GDM1 (cell line): ENCODE results near the gene MKKS.
"Not testable (repeated sequence)": the region's sequence is repeated elsewhere in the genome, so short reads cannot be mapped to it uniquely, and the experiment has no call there.

ENCODE experiments used
- DNase-seq: peaks from one replicate; lab custom pipeline; 2025; lab: John Stamatoyannopoulos, UW

Gene MKKS

DNA sequence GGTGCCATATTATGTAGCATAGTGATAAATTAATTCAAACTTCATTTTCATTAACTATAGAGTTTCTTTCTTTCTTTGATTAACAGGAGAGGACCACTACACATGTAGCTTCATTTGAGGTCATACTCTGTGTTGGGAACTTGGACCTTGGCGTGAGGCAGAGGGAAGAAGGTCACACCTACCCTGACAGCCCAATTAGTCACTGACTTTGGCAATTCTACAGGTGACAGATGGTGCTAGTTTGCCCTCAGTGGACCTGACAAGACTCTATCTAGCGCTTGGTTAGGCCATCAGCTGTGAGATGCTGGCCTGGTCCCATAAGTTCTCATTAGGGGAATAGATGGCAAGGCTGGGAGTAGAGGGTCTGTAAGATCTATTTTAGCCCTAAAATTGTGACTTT lies 15.2 kb upstream of the MKKS start:
- no peak for DNase-seq

- no peak for DNase-seq
Observed at GRCh38 chr20:10448270-10449156, 14.5 kb upstream of the MKKS start.

- DNase-seq: peak; percentile 58
Observed at GRCh38 chr20:10447028-10447427, 13.0 kb upstream of the MKKS start.

DNA sequence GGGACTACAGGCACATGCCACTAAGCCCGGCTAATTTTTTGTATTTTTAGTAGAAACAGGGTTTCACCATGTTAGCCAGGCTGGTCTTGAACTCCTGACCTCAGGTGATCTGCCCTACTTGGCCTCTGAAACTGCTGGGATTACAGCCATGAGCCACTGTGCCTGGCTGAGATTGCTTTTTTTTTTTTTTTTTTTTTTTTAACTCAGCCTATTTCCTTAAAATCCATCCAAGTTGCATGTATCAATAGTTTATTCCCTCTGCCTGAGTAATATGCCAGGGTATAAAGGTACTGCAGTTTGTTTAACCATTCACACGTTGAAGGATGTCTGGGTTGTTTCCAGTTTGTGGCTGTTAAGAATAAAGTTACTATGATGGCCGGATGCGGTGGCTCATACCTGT lies 11.7 kb upstream of the MKKS start:
- no peak for DNase-seq

DNA sequence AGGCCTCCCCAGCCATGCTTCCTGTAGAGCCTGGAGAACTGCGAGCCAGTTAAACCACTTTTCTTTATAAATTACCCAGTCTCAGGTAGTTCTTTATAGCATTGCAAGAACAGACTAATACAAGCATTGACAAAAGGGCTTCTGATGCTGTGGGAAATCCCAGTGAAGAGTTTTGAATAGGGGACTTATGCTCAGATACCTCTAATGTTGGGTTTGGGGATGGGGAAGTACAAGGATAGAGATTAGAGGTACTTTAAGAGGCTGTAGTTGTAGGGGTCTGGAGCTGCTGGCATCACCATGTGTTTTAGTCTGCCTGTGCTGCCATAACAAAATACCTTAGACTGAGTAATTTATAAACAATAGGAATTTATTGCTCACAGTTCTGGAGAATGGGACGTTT lies 9.9 kb upstream of the MKKS start:
- DNase-seq: no peak

DNA sequence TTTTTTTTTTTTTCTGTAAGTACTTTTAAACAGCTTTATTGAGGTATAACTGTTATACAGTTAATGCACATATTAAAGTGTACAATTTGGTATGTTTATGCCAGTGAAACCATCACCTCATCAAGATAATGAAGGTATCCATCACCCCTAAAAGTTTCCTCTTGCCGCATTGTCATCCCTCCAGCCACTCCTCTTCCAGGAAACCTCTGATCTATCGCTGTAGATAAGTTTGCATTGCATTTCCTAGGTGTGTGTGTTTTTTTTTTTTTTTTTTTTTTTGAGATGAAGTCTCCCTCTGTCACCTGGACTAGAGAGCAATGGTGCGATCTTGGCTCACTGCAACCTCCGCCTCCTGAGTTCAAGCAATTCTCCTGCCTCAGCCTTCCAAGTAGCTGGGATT lies 4.2 kb upstream of the MKKS start:
- DNase-seq: no peak

- DNase-seq: no peak
Observed at GRCh38 chr20:10436053-10436699, 2.2 kb upstream of the MKKS start.

- peak; percentile 91 for DNase-seq
Observed at GRCh38 chr20:10434832-10435812, 1.1 kb upstream of the MKKS start, which contains the start of gene SLX4IP. SLX4IP (plus strand) TSS chr20:10435305; CDS start chr20:10458205, 22,900 bp downstream.

DNA sequence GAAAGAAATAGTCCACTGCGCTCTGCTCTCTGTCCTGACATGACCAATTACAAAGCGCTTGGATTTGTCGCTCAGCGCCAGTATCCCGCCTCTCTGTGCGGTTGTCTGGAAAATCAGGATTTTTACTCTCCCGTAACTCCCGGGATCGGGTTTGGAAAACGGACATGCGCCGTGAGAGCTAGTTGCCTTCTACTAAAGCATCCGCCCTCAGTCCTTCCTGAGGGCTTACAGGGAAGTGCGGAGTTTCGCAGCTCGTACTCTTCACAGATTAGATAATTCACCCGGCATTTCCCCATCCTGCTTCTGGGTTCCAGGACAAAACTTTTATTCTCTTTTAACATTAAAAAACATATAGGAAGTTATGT lies 427 bp upstream of the MKKS start:
- peak; percentile 92 for DNase-seq

- DNase-seq: no peak
Observed at GRCh38 chr20:10433014-10433622, 904 bp downstream of the MKKS start.

GRCh38 chr20:10432079-10432478 lies 1.9 kb downstream of the MKKS start:
- DNase-seq: no peak

DNA sequence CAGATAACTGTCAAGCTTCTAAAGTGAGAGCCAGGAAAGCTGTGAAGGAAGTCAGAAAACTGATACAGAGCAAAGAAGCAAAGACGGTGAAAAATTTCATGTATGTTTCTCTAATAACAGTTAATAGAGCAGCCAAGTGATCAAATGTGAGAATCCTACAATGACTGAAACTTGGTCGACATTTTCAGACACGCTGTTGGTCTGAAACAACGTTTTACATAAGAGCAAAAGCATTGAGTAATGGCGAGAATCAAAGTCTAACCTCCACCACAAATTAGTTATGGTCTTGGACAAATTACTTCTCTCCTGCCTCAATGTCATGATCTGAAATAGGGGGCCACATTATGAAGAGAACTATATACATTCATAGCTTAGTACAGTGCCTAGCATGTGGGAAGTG lies 3.3 kb downstream of the MKKS start:
- no peak for DNase-seq

DNA sequence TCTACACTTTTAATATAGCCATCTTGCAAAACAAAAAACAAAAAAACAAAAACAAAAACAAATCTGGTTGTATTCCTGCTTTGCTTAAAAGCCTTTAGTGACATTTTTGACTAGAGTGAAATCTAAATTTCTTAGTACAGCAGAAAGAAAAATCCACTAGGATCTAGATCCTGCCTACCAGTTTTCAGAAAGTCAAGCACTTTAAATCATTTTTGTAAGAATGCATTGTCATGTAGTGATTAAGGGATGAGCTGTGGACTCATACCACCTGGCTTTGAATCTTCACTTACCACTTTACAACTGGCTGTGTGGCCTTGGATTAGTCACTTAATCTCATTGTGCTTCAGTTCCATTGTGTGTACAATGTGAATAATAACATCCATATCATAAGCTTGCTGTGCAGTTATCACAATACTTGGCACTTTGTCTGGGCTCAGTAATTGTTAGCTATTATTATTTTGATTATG lies 4.0 kb downstream of the MKKS start:
- DNase-seq: no peak

GRCh38 chr20:10429443-10429981 lies 4.5 kb downstream of the MKKS start:
- DNase-seq: no peak

- no peak for DNase-seq
Observed at GRCh38 chr20:10428008-10428407, 6.0 kb downstream of the MKKS start.

GRCh38 chr20:10427060-10427692 lies 6.8 kb downstream of the MKKS start:
- DNase-seq: no peak

GRCh38 chr20:10423735-10424134 lies 10.3 kb downstream of the MKKS start:
- DNase-seq: no peak

- no peak for DNase-seq
Observed at GRCh38 chr20:10419550-10420133, 14.4 kb downstream of the MKKS start.

GRCh38 chr20:10417218-10417617 lies 16.8 kb downstream of the MKKS start:
- not testable (repeated sequence) for DNase-seq

DNA sequence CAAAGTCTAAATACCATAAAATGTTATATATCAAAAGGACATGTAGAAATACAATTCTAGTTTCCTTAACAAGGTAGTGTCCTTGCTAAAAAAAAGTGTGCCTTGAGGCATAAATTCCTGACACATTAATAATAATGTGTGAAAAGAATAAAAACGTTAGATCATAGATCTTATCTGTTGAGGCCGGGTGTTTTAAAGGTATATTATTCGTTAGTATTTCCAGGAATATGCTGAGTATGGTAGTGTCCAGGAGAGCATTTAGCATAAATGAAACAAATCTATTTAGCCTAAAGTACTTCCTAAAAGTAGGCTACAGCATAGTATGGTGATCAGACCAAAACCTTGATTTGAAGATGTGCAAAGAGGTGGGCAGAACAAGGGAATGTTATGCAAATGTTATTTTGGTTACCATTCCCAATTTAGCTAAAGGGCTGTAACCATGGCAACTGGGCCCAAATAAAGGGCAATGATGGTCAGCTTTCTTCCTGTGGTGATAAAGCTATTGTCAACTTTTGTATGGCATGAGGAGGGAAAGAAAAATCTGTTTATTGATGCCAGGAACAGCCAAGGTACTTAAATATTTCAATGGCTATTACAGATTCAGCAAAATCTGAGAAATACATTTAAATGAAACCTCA lies 18.9 kb downstream of the MKKS start:
- DNase-seq: no peak
